GM12878 (cell line): ENCODE data around the gene GBGT1. TPM values are rescaled to one million over a fixed set of nuclear protein-coding genes. Genes with fewer than 3 reads are reported as not detected.
A peak's percentile ranks its signal among the peaks of the same experiment; 100 is the strongest.

Experiments
- ATAC-seq: fragments of 200-7000 bp; cut with Tn5 transposase; 3 replicates; pipeline ENCODE4 v1.9.1; 2020; ENCODE audit warnings: mild to moderate bottlenecking, moderate library complexity
- BruUV-seq: library from RNA; stranded (reverse); fragments of 400-500 nt; replicated peaks from 2 replicates; lab custom pipeline; 2021; lab: Mats Ljungman, UMichigan
- CTCF ChIA-PET: fragments of 300-600 bp; sonication (Branson Sonifier 250); formaldehyde crosslinking; extraction: SDS; loops from one replicate; lab custom pipeline; 2021; ENCODE audit warnings: inconsistent platforms; lab: Yijun Ruan, JAX
- POLR2A ChIA-PET: fragments of 350-600 bp; formaldehyde crosslinking; extraction: SDS; loops from one replicate; lab custom pipeline; 2021; ENCODE audit warnings: inconsistent platforms; lab: Charles Lee
- RAD21 ChIA-PET: fragments of 300-600 bp; sonication (Branson Sonifier 250); formaldehyde crosslinking; loops from one replicate; lab custom pipeline; 2023; ENCODE audit warnings: antibody characterized with exemption; ENCODE audit not compliant: unreplicated experiment; lab: Charles Lee
- SMC1A ChIA-PET: fragments of 300-600 bp; sonication (Branson Sonifier 250); formaldehyde crosslinking; loops from one replicate; lab custom pipeline; 2023; ENCODE audit not compliant: unreplicated experiment, uncharacterized antibody; lab: Charles Lee
- DNase-seq: peaks from one replicate; pipeline ENCODE4 v3.0.0-alpha.2; 2011; ENCODE audit warnings: low read depth, low spot score
- FAIRE-seq: peaks from 3 replicates; lab custom pipeline; 2011; peaks lifted over from hg19 to GRCh38; lab: Jason Lieb, UNC
- H2AFZ ChIP-seq: 2 replicates; pipeline ENCODE4 v1.6.0; 2011; ENCODE audit warnings: low read depth, low read length, control low read depth; ENCODE audit not compliant: control insufficient read depth
- H3K27ac ChIP-seq: 2 replicates; pipeline ENCODE4 v1.5.1; 2011; ENCODE audit warnings: control low read depth; ENCODE audit not compliant: control insufficient read depth, insufficient read depth
- H3K27me3 ChIP-seq, 2 experiments: replicated peaks in 1 of 2; 2 replicates each; pipeline versions ENCODE4 v1.6.0 to v1.6.1; 2011; ENCODE audit warnings: low read length in 1 of 2; ENCODE audit not compliant: control insufficient read depth in 2 of 2, insufficient read depth in 2 of 2
- H3K36me3 ChIP-seq, 2 experiments: 2 replicates each; pipeline ENCODE4 v1.5.1; 2011; ENCODE audit warnings: low read length in 1 of 2; ENCODE audit not compliant: control insufficient read depth in 2 of 2, insufficient read depth in 2 of 2
- H3K4me1 ChIP-seq: 2 replicates; pipeline ENCODE4 v1.6.1; 2011; ENCODE audit warnings: mild to moderate bottlenecking, low read length, moderate library complexity, mixed read lengths; ENCODE audit not compliant: control insufficient read depth, insufficient read depth
- H3K4me2 ChIP-seq: 2 replicates; pipeline ENCODE4 v1.6.0; 2011; ENCODE audit warnings: control low read depth; ENCODE audit not compliant: control insufficient read depth, insufficient read depth
- H3K4me3 ChIP-seq: fragments of 200-600 bp; sonication (generic); 2 replicates; pipeline ENCODE4 v1.5.1; 2016
- H3K79me2 ChIP-seq: 2 replicates; pipeline ENCODE4 v1.6.0; 2011; ENCODE audit warnings: low read length; ENCODE audit not compliant: control insufficient read depth, insufficient read depth
- H3K9ac ChIP-seq: 2 replicates; pipeline ENCODE4 v1.8.0; 2011; ENCODE audit warnings: low read length, control low read depth, mixed read lengths; ENCODE audit not compliant: control insufficient read depth, insufficient read depth
- H3K9me3 ChIP-seq: replicated peaks from 3 replicates; pipeline ENCODE4 v1.5.1; 2011; ENCODE audit warnings: mild to moderate bottlenecking, low read length; ENCODE audit not compliant: control insufficient read depth, insufficient read depth
- H4K20me1 ChIP-seq: 2 replicates; pipeline ENCODE4 v1.6.0; 2011; ENCODE audit not compliant: control insufficient read depth, insufficient read depth
- BHLHE40 ChIP-seq, 2 experiments: fragments of 450-650 bp in 1 of 2; IDR thresholded peaks; 2 replicates each; pipeline ENCODE4 v1.6.1; 2011 to 2017; ENCODE audit warnings: low read depth in 2 of 2, borderline replicate concordance in 1 of 2, improper control_type of control experiment in 1 of 2, low read length in 1 of 2, mild to moderate bottlenecking in 1 of 2
- DPF2 ChIP-seq: fragments of 450-650 bp; IDR thresholded peaks from 2 replicates; pipeline ENCODE4 v1.6.1; 2017; ENCODE audit warnings: mild to moderate bottlenecking
- EGR1 ChIP-seq, 2 experiments: IDR thresholded peaks; 1 replicate in 1 of 2; 2 replicates in 1 of 2; pipeline ENCODE4 v1.6.1; 2011 to 2012; ENCODE audit warnings: low read depth in 2 of 2, low read length in 2 of 2, borderline replicate concordance in 1 of 2, mild to moderate bottlenecking in 1 of 2, moderate library complexity in 1 of 2
- ELK1 ChIP-seq: IDR thresholded peaks from 2 replicates; pipeline ENCODE4 v1.6.1; 2012; ENCODE audit warnings: low read depth, low read length, improper control_type of control experiment
- FOXM1 ChIP-seq: IDR thresholded peaks from 2 replicates; pipeline ENCODE4 v1.6.1; 2012; ENCODE audit warnings: low read depth, mild to moderate bottlenecking, inconsistent platforms, low read length, moderate library complexity
- IKZF1 ChIP-seq: fragments of 450-650 bp; conservative IDR thresholded peaks from 2 replicates; pipeline ENCODE4 v1.6.1; 2017; ENCODE audit warnings: antibody characterized with exemption, mild to moderate bottlenecking
- IKZF2 ChIP-seq, 2 experiments: fragments of 450-650 bp; IDR thresholded peaks; 2 replicates each; pipeline ENCODE4 v1.6.1; 2017; ENCODE audit warnings: mild to moderate bottlenecking in 2 of 2, moderate library complexity in 2 of 2
- JUNB ChIP-seq: IDR thresholded peaks from 2 replicates; pipeline ENCODE4 v1.6.1; 2016; ENCODE audit warnings: antibody characterized with exemption, mild to moderate bottlenecking
- MEF2B ChIP-seq: fragments of 450-650 bp; IDR thresholded peaks from 2 replicates; pipeline ENCODE4 v1.6.1; 2018; ENCODE audit warnings: mild to moderate bottlenecking, moderate library complexity; ENCODE audit not compliant: partially characterized antibody, poor library complexity, severe bottlenecking
- MXI1 ChIP-seq: fragments of 150-350 bp; IDR thresholded peaks from 2 replicates; pipeline ENCODE4 v1.6.1; 2011; ENCODE audit warnings: low read depth, mild to moderate bottlenecking, inconsistent platforms, low read length, improper control_type of control experiment
- NR2F1 ChIP-seq: fragments of 450-650 bp; conservative IDR thresholded peaks from 2 replicates; pipeline ENCODE4 v1.6.1; 2017; ENCODE audit warnings: mild to moderate bottlenecking
- POU2F2 ChIP-seq: IDR thresholded peaks from 3 replicates; pipeline ENCODE4 v1.6.1; 2011; ENCODE audit warnings: low read depth, mild to moderate bottlenecking, low read length, borderline replicate concordance
- RUNX3 ChIP-seq: IDR thresholded peaks from 2 replicates; pipeline ENCODE4 v1.6.1; 2012; ENCODE audit warnings: low read length, inconsistent platforms
- SPI1 ChIP-seq: IDR thresholded peaks from 2 replicates; pipeline ENCODE4 v1.6.1; 2011; ENCODE audit warnings: low read depth, mild to moderate bottlenecking, low read length, moderate library complexity, borderline replicate concordance; ENCODE audit not compliant: insufficient read depth
- SREBF2 ChIP-seq: IDR thresholded peaks from 2 replicates; pipeline ENCODE4 v1.6.1; 2012; ENCODE audit warnings: mild to moderate bottlenecking, low read length
- WGBS: methylation state at CpG from one replicate; pipeline ENCODE4 v1.1.6; 2016; ENCODE audit warnings: low lambda C conversion rate; ENCODE audit not compliant: insufficient replicate concordance, insufficient coverage; ENCODE audit errors: missing lambda C conversion rate; 5-methylcytosine and 5-hydroxymethylcytosine counted together
- in situ Hi-C: fragments of 300-500 bp; cut with MboI; formaldehyde crosslinking; loops from 9 replicates; pipeline ENCODE4 v1.14.3; 2018; ENCODE audit warnings: mixed read lengths
- intact Hi-C: fragments of 100-400 bp; cut with micrococcal nuclease; formaldehyde crosslinking; loops from one replicate; pipeline ENCODE4 v1.14.2; 2022; ENCODE audit not compliant: unreplicated experiment
- polyA plus RNA-seq, 11 experiments: library from polyadenylated mRNA; depleted of rRNA in 4 of 11; unstranded in 6 of 11; stranded (reverse) in 5 of 11; fragments of >200 nt; fragmentation: Nextera tagmentation in 4 of 11; fragmentation: Illumina TruSeq in 1 of 11; extraction: Ambion mirVana in 4 of 11; extraction: Trizol in 1 of 11; gene quantifications; 1 replicate in 1 of 11; 2 replicates in 10 of 11; pipeline versions ENCODE4 v1.2.1 to v1.2.3, GENCODE V29; 2011 to 2016; ENCODE audit warnings: inconsistent platforms in 2 of 11, missing spikeins in 2 of 11, low read depth in 1 of 11
- total RNA-seq, 4 experiments: library from RNA; depleted of rRNA in 3 of 4; stranded (reverse); fragments of >200 nt in 3 of 4; fragmentation: Illumina TruSeq in 1 of 4; extraction: Trizol in 1 of 4; gene quantifications; 2 replicates each; pipeline versions ENCODE4 v1.2.1 to v1.2.3, GENCODE V29; 2013 to 2021
- TF ChIP-seq, protein P1 (sequence below): IDR thresholded peaks from 2 replicates; pipeline ENCODE4 v1.6.1; 2012; ENCODE audit warnings: mild to moderate bottlenecking, low read depth, low read length

GBGT1 gene
- total and polyA plus RNA-seq, 10 of the 15 experiments (the other 5 are each of a cell fraction or from before 2014, with no cell fraction given): 0.08 to 1.9 (median 0.49) TPM

DNA sequence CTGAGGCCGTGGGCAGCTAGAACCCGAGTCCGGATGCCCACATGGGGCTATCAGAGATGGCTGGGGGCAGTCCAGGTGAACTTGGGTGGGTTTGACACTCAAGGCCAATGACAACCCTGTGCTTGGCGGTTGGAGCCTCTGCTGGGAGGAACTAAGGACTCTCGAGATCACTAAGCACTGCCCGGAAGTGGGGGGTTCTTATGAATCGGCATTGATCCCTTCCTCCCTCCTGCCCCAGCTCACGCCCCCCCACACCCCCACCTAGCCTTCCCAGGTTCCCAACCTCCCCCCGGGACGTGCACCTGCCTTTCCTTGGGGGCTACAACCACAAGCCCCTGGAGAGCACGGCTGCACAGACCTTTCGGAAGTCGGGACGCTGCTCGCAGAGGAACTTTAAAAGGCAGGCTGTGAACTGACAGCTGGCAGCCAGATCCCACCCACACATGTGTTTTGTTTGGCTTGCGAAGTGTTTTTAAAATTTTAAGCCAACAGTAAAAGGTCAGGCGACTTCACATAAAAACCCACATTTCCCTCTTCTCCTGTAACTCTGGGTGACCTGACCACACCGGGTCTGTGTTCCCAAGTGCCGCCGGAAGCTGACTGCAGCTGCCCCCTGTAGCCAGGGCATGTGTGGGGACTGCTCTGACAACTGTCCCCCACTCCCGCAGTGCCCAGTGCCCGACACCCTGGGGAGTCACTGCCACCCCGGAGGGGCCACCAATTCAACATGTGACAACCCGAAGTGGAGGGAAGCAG lies 37.6 kb downstream of the GBGT1 start:
- ChIA-PET CTCF (interaction anchor here (0.8 to 1.9 kb wide), 4 partner anchors 12 to 21 kb away, joined by 3 to 15 read pairs (median 4); no protein-coding TSS in a partner anchor), RAD21 (interaction anchor here (1.0 to 2.3 kb wide), 4 partner anchors 11 to 18 kb away, joined by 4 to 10 read pairs (median 5); no protein-coding TSS in a partner anchor), POLR2A (interaction anchor here (0.6 to 2.0 kb wide), 8 partner anchors 8 to 70 kb away, joined by 3 to 9 read pairs (median 4); no protein-coding TSS in a partner anchor), SMC1A (interaction anchor here (1.9 to 2.5 kb wide), 3 partner anchors 9 to 18 kb away, joined by 6 to 12 read pairs (median 8); no protein-coding TSS in a partner anchor)
- H4K20me1 ChIP-seq: no peaks in the 10 kb centered on the region; the same call in 1 of the 2 replicates
- peak; percentile 86 for FAIRE-seq
- peaks cover 40% of the 10 kb centered on the region for H3K4me1 ChIP-seq
- peak overlapping the region; percentile 55 for H3K4me3 ChIP-seq
- intact Hi-C loops: loop anchor here (2.0 kb wide), 1 partner anchor 17 kb away; no protein-coding TSS in a partner anchor
- peaks cover 37% of the 10 kb centered on the region for H3K79me2 ChIP-seq
- WGBS: 1% methylated on average over 22 of the region's 24 CpGs
- no peak overlapping the region for H2AFZ ChIP-seq
- no peaks in the 10 kb centered on the region for H3K9me3 ChIP-seq
- no peak for DNase-seq
- no TSS peak for BruUV-seq
- H3K36me3 ChIP-seq: no peaks in the 10 kb centered on the region; a peak in 3 of 4 replicates
- H3K4me2 ChIP-seq: peak overlapping the region; percentile 98
- peak; percentile 81 for ATAC-seq
- H3K27ac ChIP-seq: peak overlapping the region; percentile 79
- H3K27me3 ChIP-seq: no peaks in the 10 kb centered on the region
- H3K9ac ChIP-seq: peak overlapping the region; percentile 71
- in situ Hi-C loops: loop anchor here (25.0 kb wide), 1 partner anchor 1864 kb away; no protein-coding TSS in a partner anchor
- TF ChIP-seq ELK1: 0 out of 2 replicates have a peak, but pooled peaks have one; percentile 13
- peak; percentile 72 for TF ChIP-seq IKZF1
- TF ChIP-seq FOXM1: no peak
- TF ChIP-seq NR2F1: peak; percentile 58
- peak; percentile 59 for TF ChIP-seq MEF2B
- peak; percentile 58; the same call in 1 of the 2 replicates for TF ChIP-seq DPF2
- TF ChIP-seq, protein P1, sequence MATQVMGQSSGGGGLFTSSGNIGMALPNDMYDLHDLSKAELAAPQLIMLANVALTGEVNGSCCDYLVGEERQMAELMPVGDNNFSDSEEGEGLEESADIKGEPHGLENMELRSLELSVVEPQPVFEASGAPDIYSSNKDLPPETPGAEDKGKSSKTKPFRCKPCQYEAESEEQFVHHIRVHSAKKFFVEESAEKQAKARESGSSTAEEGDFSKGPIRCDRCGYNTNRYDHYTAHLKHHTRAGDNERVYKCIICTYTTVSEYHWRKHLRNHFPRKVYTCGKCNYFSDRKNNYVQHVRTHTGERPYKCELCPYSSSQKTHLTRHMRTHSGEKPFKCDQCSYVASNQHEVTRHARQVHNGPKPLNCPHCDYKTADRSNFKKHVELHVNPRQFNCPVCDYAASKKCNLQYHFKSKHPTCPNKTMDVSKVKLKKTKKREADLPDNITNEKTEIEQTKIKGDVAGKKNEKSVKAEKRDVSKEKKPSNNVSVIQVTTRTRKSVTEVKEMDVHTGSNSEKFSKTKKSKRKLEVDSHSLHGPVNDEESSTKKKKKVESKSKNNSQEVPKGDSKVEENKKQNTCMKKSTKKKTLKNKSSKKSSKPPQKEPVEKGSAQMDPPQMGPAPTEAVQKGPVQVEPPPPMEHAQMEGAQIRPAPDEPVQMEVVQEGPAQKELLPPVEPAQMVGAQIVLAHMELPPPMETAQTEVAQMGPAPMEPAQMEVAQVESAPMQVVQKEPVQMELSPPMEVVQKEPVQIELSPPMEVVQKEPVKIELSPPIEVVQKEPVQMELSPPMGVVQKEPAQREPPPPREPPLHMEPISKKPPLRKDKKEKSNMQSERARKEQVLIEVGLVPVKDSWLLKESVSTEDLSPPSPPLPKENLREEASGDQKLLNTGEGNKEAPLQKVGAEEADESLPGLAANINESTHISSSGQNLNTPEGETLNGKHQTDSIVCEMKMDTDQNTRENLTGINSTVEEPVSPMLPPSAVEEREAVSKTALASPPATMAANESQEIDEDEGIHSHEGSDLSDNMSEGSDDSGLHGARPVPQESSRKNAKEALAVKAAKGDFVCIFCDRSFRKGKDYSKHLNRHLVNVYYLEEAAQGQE: no peak
- TF ChIP-seq SREBF2: no peak
- peak; percentile 67 for TF ChIP-seq RUNX3
- TF ChIP-seq IKZF2 (IDR thresholded peaks at IDR 0.05): peak; percentile 27 to 58; a peak in 2 of 4 replicates
- TF ChIP-seq BHLHE40 (IDR thresholded peaks at IDR 0.05; ENCODE audit: borderline replicate concordance in 1 of 2, low read depth in 2 of 2, low read length in 1 of 2): peak in 1 of 2 experiments; percentile 43; a peak in 2 of 4 replicates
- peak in 1 of 2 experiments; percentile 70; a peak in 2 of 3 replicates for TF ChIP-seq EGR1 (IDR thresholded peaks at IDR 0.05; ENCODE audit: borderline replicate concordance in 1 of 2, low read depth in 2 of 2, low read length in 2 of 2)
- TF ChIP-seq MXI1: peak; percentile 94
- peak; percentile 75 for TF ChIP-seq SPI1
- TF ChIP-seq POU2F2: no peak
- peak; percentile 79 for TF ChIP-seq JUNB
